ENCODE results near the gene SLC2A3.
"Not testable (repeated sequence)": the region's sequence is repeated elsewhere in the genome, so short reads cannot be mapped to it uniquely, and the experiment has no call there.

SLC2A3 gene

DNA sequence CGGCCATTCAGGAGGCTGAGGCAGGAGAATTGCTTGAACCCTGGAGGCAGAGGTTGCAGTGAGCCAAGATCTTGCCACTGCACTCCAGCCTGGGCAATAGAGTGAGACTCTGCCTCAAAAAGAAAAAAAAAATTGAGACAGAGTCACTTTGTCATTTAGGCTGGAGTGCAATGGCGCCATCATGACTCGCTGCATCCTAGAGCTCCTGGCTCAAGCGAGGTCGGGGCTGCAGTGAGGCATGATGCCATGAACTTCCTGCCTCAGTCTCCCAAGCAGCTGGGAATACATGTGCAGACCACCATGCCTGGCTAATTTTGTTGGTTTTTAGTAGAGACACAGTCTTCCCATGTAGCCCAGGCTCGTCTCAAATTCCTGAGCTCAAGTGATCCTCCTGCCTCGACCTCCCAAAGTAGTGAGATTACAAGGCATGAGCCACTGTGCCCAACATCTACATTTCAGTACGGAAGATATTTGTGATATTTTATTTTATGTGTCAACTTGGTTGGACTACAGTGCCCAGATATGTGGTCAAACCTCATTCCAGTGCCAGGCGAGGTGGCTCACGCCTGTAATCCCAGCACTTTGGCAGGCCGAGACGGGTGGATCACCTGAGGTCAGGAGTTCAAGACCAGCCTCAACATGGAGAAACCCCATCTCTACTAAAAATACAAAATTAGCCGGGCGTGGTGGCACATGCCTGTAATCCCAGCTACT is 14.4 kb upstream of the SLC2A3 start:
- DNase-seq (ENCODE audit: low read depth), result not testable (repeated sequence)

DNA sequence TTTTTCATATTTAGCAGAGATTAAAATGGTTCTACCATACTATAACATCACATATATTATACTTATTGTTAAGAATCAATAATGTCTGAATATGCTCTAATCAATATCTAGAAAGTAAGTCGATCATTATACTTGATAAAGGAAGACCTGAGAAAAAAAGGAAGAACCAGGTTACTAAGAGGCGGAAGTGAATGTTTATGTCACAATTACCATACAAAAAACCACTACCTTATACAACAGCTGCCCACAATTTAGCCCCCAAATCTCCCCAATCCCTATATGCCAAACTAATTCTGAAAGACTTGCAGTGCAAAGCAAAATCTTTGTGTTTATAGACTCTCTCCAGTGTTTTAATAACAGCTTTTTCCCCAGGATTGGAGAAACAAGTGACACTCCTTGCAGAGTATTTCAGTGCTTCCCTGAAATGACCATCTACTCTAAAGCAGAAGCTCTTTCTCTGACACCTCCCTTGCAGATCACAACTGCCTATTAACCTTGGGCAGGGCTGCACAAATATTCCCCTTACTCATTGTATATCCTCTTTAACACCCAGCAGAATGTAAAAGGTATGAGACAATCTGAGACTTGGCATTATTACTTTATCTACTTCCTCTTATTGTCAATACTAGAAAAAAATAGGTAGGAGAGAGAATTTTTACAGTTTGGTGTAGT is 12.7 kb upstream of the SLC2A3 start:
- no peak for DNase-seq (ENCODE audit: low read depth)

GRCh38 chr12:7947011-7947410 is 11.0 kb upstream of the SLC2A3 start:
- DNase-seq (ENCODE audit: low read depth), result no peak

- DNase-seq (ENCODE audit: low read depth), result not testable (repeated sequence)
Measured at GRCh38 chr12:7944760-7945159, 8.8 kb upstream of the SLC2A3 start.

- no peak for DNase-seq (ENCODE audit: low read depth)
Measured at GRCh38 chr12:7940906-7941305, 4.9 kb upstream of the SLC2A3 start.

GRCh38 chr12:7937833-7938506 is 2.0 kb upstream of the SLC2A3 start:
- DNase-seq (ENCODE audit: low read depth), result no peak

- DNase-seq (ENCODE audit: low read depth), result no peak
Measured at GRCh38 chr12:7934889-7935492, 996 bp downstream of the SLC2A3 start.

DNA sequence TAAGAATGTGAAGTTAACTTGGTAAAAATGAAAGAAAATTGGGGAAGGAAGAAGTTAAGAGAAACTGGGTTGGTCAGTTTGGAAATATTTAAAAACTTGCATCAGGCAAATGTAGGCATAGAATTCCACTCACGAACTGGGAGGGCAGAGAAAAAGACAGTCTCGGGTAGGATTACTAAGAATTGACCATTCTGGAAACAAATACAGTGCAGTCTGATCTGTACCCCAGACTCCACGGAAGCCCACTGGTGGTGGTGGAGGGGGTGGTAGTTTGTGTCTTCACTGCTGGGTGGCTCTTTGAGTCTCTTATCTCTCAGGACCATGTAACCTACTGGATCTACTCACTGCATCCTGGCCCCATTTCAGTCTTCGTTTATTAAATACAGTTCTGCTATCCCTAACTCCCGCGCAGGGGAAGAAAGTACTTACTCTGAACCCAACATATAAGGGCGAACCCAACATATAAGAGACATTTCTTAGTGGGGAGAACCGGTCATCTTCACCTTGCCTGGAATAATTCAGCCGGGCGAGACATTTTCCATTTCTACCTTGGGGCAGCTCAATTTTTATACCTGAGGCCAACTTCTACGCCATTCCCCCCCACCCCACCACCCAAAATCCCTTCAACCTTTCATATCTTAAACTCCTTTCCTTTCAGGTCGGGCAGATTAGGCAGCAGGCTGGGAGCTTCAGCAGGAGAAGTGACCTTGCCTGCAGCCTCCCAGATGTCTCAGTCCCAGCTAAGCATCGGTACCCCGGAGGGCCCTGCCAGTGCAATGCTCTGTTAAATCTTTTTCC is 1.7 kb downstream of the SLC2A3 start:
- DNase-seq (ENCODE audit: low read depth), result no peak

DNA sequence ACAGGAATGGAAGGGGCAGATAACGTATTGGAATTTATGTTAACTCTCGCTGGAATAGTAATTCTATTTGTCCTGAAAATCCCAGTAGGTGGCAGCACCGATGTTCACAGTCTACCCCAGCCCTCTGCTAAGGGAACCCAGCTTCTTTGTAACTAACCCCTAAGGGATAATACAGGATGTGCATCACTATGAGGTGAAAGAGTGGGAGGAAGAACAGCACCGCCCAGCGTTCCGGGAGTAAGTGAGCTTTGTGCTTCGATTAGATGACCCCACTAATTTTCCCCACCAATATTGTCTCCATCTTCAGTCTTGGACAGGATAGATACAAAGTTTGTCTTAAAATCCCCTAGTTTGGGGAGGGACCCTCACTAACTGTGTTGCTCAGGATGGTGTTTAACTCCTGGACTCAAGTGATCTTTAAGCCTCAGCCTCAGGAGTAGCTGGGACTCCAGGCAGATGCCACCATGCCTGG is 2.7 kb downstream of the SLC2A3 start:
- DNase-seq (ENCODE audit: low read depth), result peak; percentile 96

DNA sequence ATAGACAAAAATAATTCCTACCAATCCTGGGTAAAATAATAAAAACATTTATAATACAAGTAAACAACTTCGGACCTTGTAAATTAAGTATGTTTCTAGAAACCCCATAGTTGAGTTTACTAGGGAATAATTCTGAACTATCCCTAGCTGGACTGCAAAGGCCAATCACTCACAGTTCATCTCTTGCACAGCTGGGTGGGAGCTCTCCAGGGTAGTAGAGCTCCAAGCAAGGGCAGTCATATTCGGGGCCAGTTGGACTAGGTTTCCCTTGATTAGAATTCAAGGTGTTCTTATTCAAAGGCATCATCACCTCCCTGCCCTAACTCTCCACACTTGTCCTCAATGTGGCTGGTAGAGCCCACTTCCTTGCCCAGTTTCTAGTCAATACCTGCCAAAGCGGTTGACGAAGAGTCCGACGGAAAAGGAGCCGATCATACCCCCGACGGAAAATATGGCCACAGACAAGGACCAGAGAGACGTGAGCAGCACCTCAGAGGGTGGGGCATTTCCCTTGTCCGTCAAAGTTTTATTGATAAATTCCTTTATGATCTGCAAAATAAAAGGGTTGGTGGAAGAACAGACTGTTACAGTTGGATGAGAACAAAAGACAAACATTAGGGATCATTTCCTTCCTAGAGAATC is 3.3 kb downstream of the SLC2A3 start:
- not testable (repeated sequence) for DNase-seq (ENCODE audit: low read depth)

DNA sequence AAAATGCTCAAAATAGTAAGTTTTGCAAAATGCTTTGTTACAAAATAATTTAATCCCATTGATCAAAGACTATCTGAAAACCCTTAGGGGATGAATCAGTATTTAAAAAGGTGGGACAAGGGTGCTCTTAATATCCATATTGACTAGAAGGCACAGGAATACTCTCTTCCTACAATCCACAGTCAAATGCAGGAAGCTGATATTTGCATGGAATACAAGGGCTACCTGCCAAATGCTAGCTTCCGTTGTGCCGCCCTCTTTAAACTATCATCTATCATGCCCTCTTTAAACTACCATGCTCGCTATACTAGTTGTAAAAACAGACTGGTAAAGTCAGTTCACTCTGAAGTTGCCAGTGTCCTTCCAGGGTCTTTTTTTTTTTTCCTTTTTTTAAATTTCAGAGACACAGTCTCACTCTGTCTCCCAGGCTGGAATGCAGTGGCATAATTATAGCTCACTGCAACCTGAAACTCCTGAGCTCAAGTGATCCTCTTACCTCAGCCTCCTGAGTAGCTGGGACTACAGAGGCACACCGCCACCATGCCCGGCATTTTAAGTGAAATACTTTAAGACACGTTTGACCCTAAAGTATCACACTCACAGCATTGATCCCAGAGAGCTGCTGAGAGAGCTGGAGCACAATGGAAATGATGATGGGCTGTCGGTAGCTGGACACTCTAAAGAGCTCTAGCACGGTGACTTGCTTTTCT is 6.7 kb downstream of the SLC2A3 start:
- no peak for DNase-seq (ENCODE audit: low read depth)

DNA sequence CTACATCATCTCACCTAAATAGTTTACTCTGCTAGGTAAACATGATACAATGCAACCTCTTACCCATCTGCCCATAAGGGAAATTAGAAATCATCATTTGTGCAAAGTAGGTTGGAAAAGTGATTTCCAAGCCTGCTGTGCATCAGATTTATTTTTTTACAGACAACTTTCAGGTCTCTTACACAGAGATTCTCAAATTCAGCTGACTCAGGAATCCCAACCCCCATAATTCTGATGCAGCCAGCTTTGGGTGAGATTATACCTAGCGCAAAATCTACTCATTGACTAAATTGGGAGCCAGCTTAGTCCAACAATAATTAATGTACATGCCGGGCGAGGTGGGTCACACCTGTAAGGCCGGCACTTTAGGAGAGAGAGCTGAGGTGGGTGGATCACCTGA is 8.5 kb downstream of the SLC2A3 start:
- no peak for DNase-seq (ENCODE audit: low read depth)

- DNase-seq (ENCODE audit: low read depth), result not testable (repeated sequence)
Measured at GRCh38 chr12:7926068-7926666, 9.8 kb downstream of the SLC2A3 start.

- DNase-seq (ENCODE audit: low read depth), result no peak
Measured at GRCh38 chr12:7923241-7924236, 12.4 kb downstream of the SLC2A3 start.

DNA sequence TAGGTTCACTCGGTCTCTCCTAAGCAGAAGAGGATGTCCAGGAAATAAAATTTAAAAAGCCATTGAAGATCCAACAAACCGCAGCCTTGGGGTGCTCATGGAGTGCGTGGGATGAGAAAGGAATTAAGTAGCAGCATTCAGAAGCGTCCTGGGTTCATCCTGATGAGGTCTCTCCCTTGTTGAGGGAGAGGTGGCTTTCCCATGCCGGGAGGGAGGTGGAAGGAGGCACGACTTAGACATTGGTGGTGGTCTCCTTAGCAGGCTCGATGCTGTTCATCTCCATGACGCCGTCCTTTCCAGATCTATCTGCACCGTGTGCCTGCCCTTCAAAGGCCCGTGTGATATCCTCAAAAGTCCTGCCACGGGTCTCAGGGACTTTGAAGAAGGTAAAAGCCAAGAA is 14.8 kb downstream of the SLC2A3 start:
- DNase-seq (ENCODE audit: low read depth), result not testable (repeated sequence)

- DNase-seq (ENCODE audit: low read depth), result not testable (repeated sequence)
Measured at GRCh38 chr12:7918268-7918590, 17.8 kb downstream of the SLC2A3 start.

GRCh38 chr12:7917392-7918267 is 18.4 kb downstream of the SLC2A3 start:
- DNase-seq (ENCODE audit: low read depth), result no peak

- DNase-seq (ENCODE audit: low read depth), result no peak
Measured at GRCh38 chr12:7916936-7917335, 19.1 kb downstream of the SLC2A3 start.

All from iris pigment epithelial cell (primary cell).